ENCODE data around the gene FBLN7. TPM values are rescaled to one million over a fixed set of nuclear protein-coding genes. Genes with fewer than 3 reads are reported as not detected.
A peak's percentile ranks its signal among the peaks of the same experiment; 100 is the strongest.

Gene FBLN7
- total and polyA plus RNA-seq, 4 donors, result 0.77 to 7.0 (median 1.9) TPM

- Histone ChIP-seq H3K27ac (ENCODE audit: low read depth in 1 of 2, low read length in 1 of 2) (no peak overlapping the region), H3K36me3 (ENCODE audit: control insufficient read depth in 4 of 4, insufficient read depth in 4 of 4, low read length in 4 of 4) (peaks cover 0 to 3% (median 0%) of the 10 kb centered on the region in 4 donors), H3K27me3 (ENCODE audit: control insufficient read depth in 3 of 3, insufficient read depth in 3 of 3, low read length in 2 of 3) (peaks cover 0 to 4% (median 0%) of the 10 kb centered on the region in 3 donors), H3K4me3 (no peak overlapping the region), H3K9me3 (ENCODE audit: control insufficient read depth in 4 of 4, insufficient read depth in 3 of 4, low read length in 3 of 4) (peaks cover 0 to 2% (median 0%) of the 10 kb centered on the region in 4 donors), H3K4me1 (ENCODE audit: control insufficient read depth in 5 of 5, insufficient read depth in 5 of 5, low read length in 5 of 5) (peaks cover 0 to 4% (median 0%) of the 10 kb centered on the region in 5 donors), H3K9ac (ENCODE audit: insufficient read depth in 1 of 2, low read length in 2 of 2) (no peak overlapping the region)
- 91 to 92% methylated on average over 17 of the region's 17 CpGs for WGBS, 2 donors
- ATAC-seq (ENCODE audit: insufficient read depth, low FRiP score) (no peak), DNase-seq (peak in 1 of 3 donors; percentile 7)
- TF ChIP-seq CTCF (IDR thresholded peaks at IDR 0.05; ENCODE audit: control extremely low read depth, extremely low read depth), result no peak
Measured at GRCh38 chr2:112147382-112148168, 9.4 kb downstream of the FBLN7 start.

- peaks cover 0 to 2% (median 0%) of the 10 kb centered on the region in 4 donors for H3K9me3 ChIP-seq (ENCODE audit: control insufficient read depth in 4 of 4, insufficient read depth in 3 of 4, low read length in 3 of 4)
- 89 to 90% methylated on average over 2 of the region's 2 CpGs for WGBS, 2 donors
- DNase-seq (no peak), ATAC-seq (ENCODE audit: insufficient read depth, low FRiP score) (no peak)
- no peak overlapping the region for H3K9ac ChIP-seq (ENCODE audit: insufficient read depth in 1 of 2, low read length in 2 of 2)
- H3K4me1 ChIP-seq (ENCODE audit: control insufficient read depth in 5 of 5, insufficient read depth in 5 of 5, low read length in 5 of 5), result peaks cover 0 to 4% (median 0%) of the 10 kb centered on the region in 5 donors
- H3K4me3 ChIP-seq, result no peak overlapping the region
- no peak overlapping the region for H3K27ac ChIP-seq (ENCODE audit: low read depth in 1 of 2, low read length in 1 of 2)
- TF ChIP-seq CTCF (IDR thresholded peaks at IDR 0.05; ENCODE audit: control extremely low read depth, extremely low read depth), result no peak
- peaks cover 0 to 3% (median 0%) of the 10 kb centered on the region in 4 donors for H3K36me3 ChIP-seq (ENCODE audit: control insufficient read depth in 4 of 4, insufficient read depth in 4 of 4, low read length in 4 of 4)
- no peaks in the 10 kb centered on the region for H3K27me3 ChIP-seq (ENCODE audit: control insufficient read depth in 3 of 3, insufficient read depth in 3 of 3, low read length in 2 of 3)
Measured at GRCh38 chr2:112148477-112148876, 10.3 kb downstream of the FBLN7 start.

GRCh38 chr2:112149194-112149593 lies 11.0 kb downstream of the FBLN7 start:
- Histone ChIP-seq H3K36me3 (ENCODE audit: control insufficient read depth in 4 of 4, insufficient read depth in 4 of 4, low read length in 4 of 4) (peaks cover 0 to 3% (median 0%) of the 10 kb centered on the region in 4 donors), H3K9ac (ENCODE audit: insufficient read depth in 1 of 2, low read length in 2 of 2) (no peak overlapping the region), H3K27ac (ENCODE audit: low read depth in 1 of 2, low read length in 1 of 2) (no peak overlapping the region), H3K4me3 (no peak overlapping the region), H3K9me3 (ENCODE audit: control insufficient read depth in 4 of 4, insufficient read depth in 3 of 4, low read length in 3 of 4) (peaks cover 0 to 2% (median 0%) of the 10 kb centered on the region in 4 donors), H3K27me3 (ENCODE audit: control insufficient read depth in 3 of 3, insufficient read depth in 3 of 3, low read length in 2 of 3) (no peaks in the 10 kb centered on the region), H3K4me1 (ENCODE audit: control insufficient read depth in 5 of 5, insufficient read depth in 5 of 5, low read length in 5 of 5) (peaks cover 0 to 4% (median 0%) of the 10 kb centered on the region in 5 donors)
- DNase-seq (no peak), ATAC-seq (ENCODE audit: insufficient read depth, low FRiP score) (no peak)
- WGBS, 2 donors, result 92 to 98% methylated on average over 5 of the region's 5 CpGs
- TF ChIP-seq CTCF (IDR thresholded peaks at IDR 0.05; ENCODE audit: control extremely low read depth, extremely low read depth), result no peak
